A673 (cell line): ENCODE data around the gene ZMPSTE24. TPM values are rescaled to one million over a fixed set of nuclear protein-coding genes. Genes with fewer than 3 reads are reported as not detected.
"Not testable (repeated sequence)": the region's sequence is repeated elsewhere in the genome, so short reads cannot be mapped to it uniquely, and the experiment has no call there.

Experiments
- BruUV-seq: library from RNA; stranded (reverse); fragments of 400-500 nt; replicated peaks from 2 replicates; lab custom pipeline; 2021; lab: Mats Ljungman, UMichigan
- CTCF ChIA-PET: fragments of 300-600 bp; sonication (Branson Sonifier 250); formaldehyde crosslinking; loops from one replicate; lab custom pipeline; 2022; ENCODE audit warnings: antibody characterized with exemption; lab: Charles Lee
- POLR2A ChIA-PET: fragments of 300-600 bp; sonication (Branson Sonifier 250); formaldehyde crosslinking; loops from one replicate; lab custom pipeline; 2022; ENCODE audit warnings: antibody characterized with exemption; ENCODE audit not compliant: low non-redundant PET; lab: Charles Lee
- DNase-seq: peaks from one replicate; pipeline ENCODE4 v3.0.0-alpha.2; 2015; ENCODE audit warnings: low spot score
- H3K27ac ChIP-seq: fragments of 200-600 bp; sonication (generic); 2 replicates; pipeline ENCODE4 v1.5.1; 2016; ENCODE audit warnings: mixed run types, low read depth, mild to moderate bottlenecking, mixed read lengths, antibody characterized with exemption, low read length; ENCODE audit not compliant: poor library complexity, severe bottlenecking
- H3K27me3 ChIP-seq: fragments of 200-600 bp; sonication (generic); replicated peaks from 2 replicates; pipeline ENCODE4 v1.6.1; 2017; ENCODE audit warnings: mixed run types, low read depth, mild to moderate bottlenecking, mixed read lengths, antibody characterized with exemption, low read length; ENCODE audit not compliant: insufficient read depth, poor library complexity
- H3K36me3 ChIP-seq: fragments of 200-600 bp; sonication (generic); 2 replicates; pipeline ENCODE4 v1.6.1; 2016; ENCODE audit warnings: mixed run types, mild to moderate bottlenecking, mixed read lengths, antibody characterized with exemption, low read length; ENCODE audit not compliant: insufficient read depth, poor library complexity, severe bottlenecking
- H3K4me1 ChIP-seq: fragments of 200-600 bp; sonication (generic); 2 replicates; pipeline ENCODE4 v1.6.1; 2017; ENCODE audit warnings: mixed run types, mild to moderate bottlenecking, mixed read lengths, antibody characterized with exemption, low read length; ENCODE audit not compliant: insufficient read depth, poor library complexity, severe bottlenecking
- H3K4me3 ChIP-seq: fragments of 200-600 bp; sonication (generic); 2 replicates; pipeline ENCODE4 v1.5.1; 2016; ENCODE audit warnings: low read depth, mixed run types, mild to moderate bottlenecking, mixed read lengths, low read length; ENCODE audit not compliant: poor library complexity, severe bottlenecking
- H3K9me3 ChIP-seq: fragments of 200-600 bp; sonication (generic); 2 replicates; pipeline ENCODE4 v1.6.1; 2016; ENCODE audit warnings: mixed run types, low read depth, mild to moderate bottlenecking, mixed read lengths, antibody characterized with exemption, low read length; ENCODE audit not compliant: poor library complexity, severe bottlenecking
- EZH2 ChIP-seq: fragments of 200-600 bp; sonication (generic); IDR thresholded peaks from 2 replicates; pipeline ENCODE4 v1.6.1; 2017; ENCODE audit warnings: borderline replicate concordance, low read depth, mild to moderate bottlenecking, mixed read lengths, antibody characterized with exemption, low read length; ENCODE audit not compliant: poor library complexity, severe bottlenecking
- intact Hi-C: fragments of 100-400 bp; cut with micrococcal nuclease; formaldehyde crosslinking; loops from one replicate; pipeline ENCODE4 v1.10.0; 2022; ENCODE audit not compliant: unreplicated experiment
- total RNA-seq: library from RNA; stranded (reverse); gene quantifications from 2 replicates; pipeline ENCODE4 v1.2.3, GENCODE V29; 2021
- TF ChIP-seq, protein P1 (sequence below): fragments of 300-800, 200-600 bp; sonication (generic); conservative IDR thresholded peaks from 2 replicates; pipeline ENCODE4 v1.5.1; 2017; ENCODE audit warnings: low read depth, mild to moderate bottlenecking, antibody characterized with exemption, low read length, moderate library complexity, mixed read lengths

ZMPSTE24 gene
- total RNA-seq, 1 experiment from 2014 or later = 72.1 TPM

DNA sequence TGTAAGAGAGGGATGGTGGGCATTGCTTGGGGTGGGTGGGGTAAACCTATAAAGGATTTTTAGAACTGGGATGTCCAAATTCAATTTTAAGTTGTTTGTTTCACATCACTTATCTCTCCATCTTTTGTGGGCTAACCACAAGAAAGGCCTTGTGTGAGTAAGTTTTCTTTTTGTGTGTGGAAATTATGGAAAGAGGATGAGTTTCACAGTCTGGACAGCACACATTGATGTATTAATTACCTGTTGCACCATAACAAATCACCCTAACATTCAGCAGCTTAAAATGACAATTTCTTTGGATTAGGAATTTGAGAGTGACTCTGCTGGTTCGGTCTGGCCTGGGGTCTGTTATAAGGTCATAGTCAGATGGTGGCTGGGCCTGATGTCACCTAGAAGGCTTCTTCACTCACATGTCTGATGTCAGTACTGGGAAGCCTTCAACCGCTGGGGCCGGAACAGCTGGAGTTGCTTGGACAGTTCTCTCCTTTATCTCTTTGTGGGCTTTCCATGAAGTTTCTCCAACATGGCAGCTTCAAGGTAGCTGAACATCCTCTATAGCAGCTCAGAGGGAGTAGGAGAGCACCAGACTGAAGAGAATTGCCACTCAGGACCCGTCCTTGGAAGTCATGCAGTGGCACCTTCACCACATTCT is 61.1 kb downstream of the ZMPSTE24 start:
- no peak overlapping the region for H3K27ac ChIP-seq
- H3K27me3 ChIP-seq = no peaks in the 10 kb centered on the region
- H3K36me3 ChIP-seq = no peaks in the 10 kb centered on the region
- intact Hi-C loops = loop anchor here (5.0 kb wide), 1 partner anchor 83 kb away; no protein-coding TSS in a partner anchor
- peaks cover 12% of the 10 kb centered on the region for H3K4me1 ChIP-seq
- no peaks in the 10 kb centered on the region for H3K9me3 ChIP-seq
- H3K4me3 ChIP-seq = no peak overlapping the region
- POLR2A ChIA-PET = no interaction called here
- TF ChIP-seq, protein P1, sequence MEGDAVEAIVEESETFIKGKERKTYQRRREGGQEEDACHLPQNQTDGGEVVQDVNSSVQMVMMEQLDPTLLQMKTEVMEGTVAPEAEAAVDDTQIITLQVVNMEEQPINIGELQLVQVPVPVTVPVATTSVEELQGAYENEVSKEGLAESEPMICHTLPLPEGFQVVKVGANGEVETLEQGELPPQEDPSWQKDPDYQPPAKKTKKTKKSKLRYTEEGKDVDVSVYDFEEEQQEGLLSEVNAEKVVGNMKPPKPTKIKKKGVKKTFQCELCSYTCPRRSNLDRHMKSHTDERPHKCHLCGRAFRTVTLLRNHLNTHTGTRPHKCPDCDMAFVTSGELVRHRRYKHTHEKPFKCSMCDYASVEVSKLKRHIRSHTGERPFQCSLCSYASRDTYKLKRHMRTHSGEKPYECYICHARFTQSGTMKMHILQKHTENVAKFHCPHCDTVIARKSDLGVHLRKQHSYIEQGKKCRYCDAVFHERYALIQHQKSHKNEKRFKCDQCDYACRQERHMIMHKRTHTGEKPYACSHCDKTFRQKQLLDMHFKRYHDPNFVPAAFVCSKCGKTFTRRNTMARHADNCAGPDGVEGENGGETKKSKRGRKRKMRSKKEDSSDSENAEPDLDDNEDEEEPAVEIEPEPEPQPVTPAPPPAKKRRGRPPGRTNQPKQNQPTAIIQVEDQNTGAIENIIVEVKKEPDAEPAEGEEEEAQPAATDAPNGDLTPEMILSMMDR = no peak
- TF ChIP-seq EZH2 = no peak
- no TSS peak for BruUV-seq
- CTCF ChIA-PET = interaction anchor here (1.1 kb wide), 1 partner anchor 20 kb away, joined by 4 read pairs; no protein-coding TSS in a partner anchor
- no peak for DNase-seq

DNA sequence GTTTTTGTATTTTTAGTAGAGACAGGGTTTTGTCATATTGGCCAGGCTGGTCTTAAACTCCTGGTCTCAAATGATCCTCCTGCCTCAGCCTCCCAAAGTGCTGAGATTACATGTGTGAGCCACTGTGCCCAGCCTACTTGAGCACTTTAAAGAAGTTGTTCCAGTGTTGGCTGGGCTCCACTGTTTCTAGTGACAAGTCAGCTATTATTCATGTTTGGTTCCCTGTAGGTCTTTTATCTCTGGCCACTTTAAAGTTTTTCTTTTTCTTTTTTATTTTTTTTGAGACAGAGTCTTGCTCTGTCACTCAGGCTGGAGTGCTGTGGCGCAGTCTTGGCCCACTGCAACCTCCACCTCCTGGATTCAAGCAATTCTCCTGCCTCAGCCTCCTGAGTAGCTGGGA is 73.4 kb downstream of the ZMPSTE24 start:
- DNase-seq, H3K4me3 ChIP-seq, intact Hi-C loops, BruUV-seq, POLR2A ChIA-PET, CTCF ChIA-PET, H3K36me3 ChIP-seq, H3K4me1 ChIP-seq, H3K27me3 ChIP-seq, H3K9me3 ChIP-seq, H3K27ac ChIP-seq: not testable (repeated sequence)

DNA sequence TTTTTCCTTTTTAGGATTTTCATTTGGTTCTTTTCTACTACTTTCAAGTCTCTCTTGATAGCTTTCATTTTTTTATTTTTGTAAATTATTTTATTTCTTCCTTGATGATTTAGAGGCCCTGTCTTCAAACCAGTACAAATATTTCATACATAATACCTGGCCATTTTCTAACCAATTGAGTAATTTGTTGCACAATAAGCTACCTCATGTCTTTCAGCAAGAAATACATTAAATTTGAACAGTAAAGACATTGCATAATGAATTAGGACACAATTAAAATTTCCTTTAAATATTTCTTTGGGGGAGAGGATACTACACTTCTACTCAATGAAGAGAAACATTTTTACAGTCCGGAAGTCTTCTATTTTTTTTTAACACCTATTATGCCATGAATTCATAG is 74.7 kb downstream of the ZMPSTE24 start:
- ChIA-PET POLR2A (no interaction called here), CTCF (no interaction called here)
- Histone ChIP-seq H3K9me3 (no peaks in the 10 kb centered on the region), H3K4me1 (no peaks in the 10 kb centered on the region), H3K4me3 (no peak overlapping the region), H3K36me3 (no peaks in the 10 kb centered on the region), H3K27me3 (no peaks in the 10 kb centered on the region), H3K27ac (no peak overlapping the region)
- DNase-seq = no peak
- no TSS peak for BruUV-seq
- intact Hi-C loops = no loop called here
- TF ChIP-seq EZH2 = no peak
- TF ChIP-seq, protein P1 = no peak
